ENCODE measurements around the gene NMRK1.

DNA sequence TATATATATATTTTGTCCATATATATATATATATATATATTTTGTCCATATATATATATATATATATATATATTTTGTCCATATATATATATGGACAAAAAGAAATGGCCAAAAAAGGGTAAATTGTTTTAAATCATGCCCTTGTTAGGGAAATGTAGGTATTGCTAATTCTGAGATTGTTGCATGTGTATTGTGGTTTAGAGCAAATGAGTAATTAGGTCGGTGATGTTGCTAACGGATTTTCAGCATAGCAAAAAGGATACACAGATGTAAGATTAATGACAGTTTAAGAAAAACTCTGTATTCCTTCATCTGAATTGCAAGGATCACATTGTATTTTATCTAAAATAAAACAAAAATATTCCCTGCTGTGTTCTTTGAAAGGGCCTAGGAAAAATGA lies 40.6 kb upstream of the NMRK1 start:
- TF ChIP-seq, protein P1, sequence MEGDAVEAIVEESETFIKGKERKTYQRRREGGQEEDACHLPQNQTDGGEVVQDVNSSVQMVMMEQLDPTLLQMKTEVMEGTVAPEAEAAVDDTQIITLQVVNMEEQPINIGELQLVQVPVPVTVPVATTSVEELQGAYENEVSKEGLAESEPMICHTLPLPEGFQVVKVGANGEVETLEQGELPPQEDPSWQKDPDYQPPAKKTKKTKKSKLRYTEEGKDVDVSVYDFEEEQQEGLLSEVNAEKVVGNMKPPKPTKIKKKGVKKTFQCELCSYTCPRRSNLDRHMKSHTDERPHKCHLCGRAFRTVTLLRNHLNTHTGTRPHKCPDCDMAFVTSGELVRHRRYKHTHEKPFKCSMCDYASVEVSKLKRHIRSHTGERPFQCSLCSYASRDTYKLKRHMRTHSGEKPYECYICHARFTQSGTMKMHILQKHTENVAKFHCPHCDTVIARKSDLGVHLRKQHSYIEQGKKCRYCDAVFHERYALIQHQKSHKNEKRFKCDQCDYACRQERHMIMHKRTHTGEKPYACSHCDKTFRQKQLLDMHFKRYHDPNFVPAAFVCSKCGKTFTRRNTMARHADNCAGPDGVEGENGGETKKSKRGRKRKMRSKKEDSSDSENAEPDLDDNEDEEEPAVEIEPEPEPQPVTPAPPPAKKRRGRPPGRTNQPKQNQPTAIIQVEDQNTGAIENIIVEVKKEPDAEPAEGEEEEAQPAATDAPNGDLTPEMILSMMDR (IDR thresholded peaks at IDR 0.05): no peak
- no peak for TF ChIP-seq POLR2A (IDR thresholded peaks at IDR 0.05)

All from lower leg skin (tissue), 3 donors.